GM19238 (cell line): ENCODE results near the gene IMMP2L.

Source experiments
- DNase-seq: peaks from one replicate; pipeline ENCODE4 v3.0.0; 2011; ENCODE audit warnings: low spot score; ENCODE audit not compliant: insufficient read length

The IMMP2L gene

GRCh38 chr7:111162692-111163091 lies 399.6 kb downstream of the IMMP2L start:
- DNase-seq, result no peak

GRCh38 chr7:111160297-111160696 lies 402.0 kb downstream of the IMMP2L start:
- no peak for DNase-seq

GRCh38 chr7:111159426-111159825 lies 402.9 kb downstream of the IMMP2L start:
- DNase-seq, result no peak

GRCh38 chr7:111150709-111151108 lies 411.6 kb downstream of the IMMP2L start:
- no peak for DNase-seq

- no peak for DNase-seq
Measured at GRCh38 chr7:111147708-111148533, 414.4 kb downstream of the IMMP2L start.

GRCh38 chr7:111146136-111146535 lies 416.2 kb downstream of the IMMP2L start:
- DNase-seq, result no peak

GRCh38 chr7:111145472-111145871 lies 416.8 kb downstream of the IMMP2L start:
- DNase-seq, result no peak

GRCh38 chr7:111140091-111140865 lies 422.0 kb downstream of the IMMP2L start:
- no peak for DNase-seq

- DNase-seq, result no peak
Measured at GRCh38 chr7:111138586-111138985, 423.7 kb downstream of the IMMP2L start.

- DNase-seq, result no peak
Measured at GRCh38 chr7:111138193-111138569, 424.1 kb downstream of the IMMP2L start.

- no peak for DNase-seq
Measured at GRCh38 chr7:111137296-111138192, 424.7 kb downstream of the IMMP2L start.

GRCh38 chr7:111132833-111133232 lies 429.5 kb downstream of the IMMP2L start:
- no peak for DNase-seq

GRCh38 chr7:111129435-111129834 lies 432.9 kb downstream of the IMMP2L start:
- no peak for DNase-seq

GRCh38 chr7:111126987-111127386 lies 435.3 kb downstream of the IMMP2L start:
- no peak for DNase-seq

GRCh38 chr7:111115966-111116365 lies 446.3 kb downstream of the IMMP2L start:
- DNase-seq, result no peak

GRCh38 chr7:111113263-111114017 lies 448.9 kb downstream of the IMMP2L start:
- no peak for DNase-seq

- DNase-seq, result no peak
Measured at GRCh38 chr7:111112439-111112838, 449.9 kb downstream of the IMMP2L start.

- no peak for DNase-seq
Measured at GRCh38 chr7:111108496-111108895, 453.8 kb downstream of the IMMP2L start.

- DNase-seq, result no peak
Measured at GRCh38 chr7:111108000-111108399, 454.3 kb downstream of the IMMP2L start.

GRCh38 chr7:111107579-111107978 lies 454.7 kb downstream of the IMMP2L start:
- no peak for DNase-seq

- no peak for DNase-seq
Measured at GRCh38 chr7:111105269-111105668, 457.0 kb downstream of the IMMP2L start.
